GM12878 (cell line): ENCODE measurements around the gene PLPP6. TPM values are rescaled to one million over a fixed set of nuclear protein-coding genes. Genes with fewer than 3 reads are reported as not detected.

ENCODE experiments used
- ASH2L ChIP-seq: fragments of 300-600, 200-600 bp; sonication (generic); IDR thresholded peaks from 2 replicates; pipeline ENCODE4 v1.6.1; 2017; ENCODE audit warnings: low read depth, mild to moderate bottlenecking, borderline replicate concordance
- CBX3 ChIP-seq: fragments of 200-600 bp; sonication (generic); IDR thresholded peaks from 2 replicates; pipeline ENCODE4 v1.6.1; 2016; ENCODE audit warnings: low read depth, borderline replicate concordance
- CBX5 ChIP-seq: sonication (generic); IDR thresholded peaks from 2 replicates; pipeline ENCODE4 v1.6.1; 2016; ENCODE audit warnings: low read depth, moderate library complexity, mild to moderate bottlenecking, inconsistent platforms
- CEBPZ ChIP-seq: fragments of 150-350 bp; IDR thresholded peaks from 2 replicates; pipeline ENCODE4 v1.6.1; 2016; ENCODE audit warnings: low read depth, low read length
- CTCF ChIP-seq, 3 experiments: IDR thresholded peaks in 2 of 3; conservative IDR thresholded peaks in 1 of 3; 2 replicates each; pipeline ENCODE4 v1.5.1; 2011; ENCODE audit warnings: low read depth in 3 of 3, low read length in 3 of 3, mild to moderate bottlenecking in 3 of 3, control low read depth in 2 of 3, moderate library complexity in 2 of 3, inconsistent platforms in 1 of 3, mixed read lengths in 1 of 3; ENCODE audit not compliant: control insufficient read depth in 2 of 3, insufficient read depth in 1 of 3; ENCODE audit errors: extremely low read depth in 1 of 3
- EED ChIP-seq: sonication (generic); IDR thresholded peaks from 2 replicates; pipeline ENCODE4 v1.6.1; 2016; ENCODE audit warnings: antibody characterized with exemption, low read depth
- ESRRA ChIP-seq: IDR thresholded peaks from 2 replicates; pipeline ENCODE4 v1.6.1; 2012; ENCODE audit warnings: mild to moderate bottlenecking, low read length, improper control_type of control experiment
- HCFC1 ChIP-seq: fragments of 150-350 bp; IDR thresholded peaks from 2 replicates; pipeline ENCODE4 v1.6.1; 2014; ENCODE audit warnings: low read length
- HSF1 ChIP-seq: fragments of 150-350 bp; IDR thresholded peaks from 2 replicates; pipeline ENCODE4 v1.6.1; 2014; ENCODE audit warnings: mild to moderate bottlenecking, low read depth, low read length
- IKZF1 ChIP-seq: fragments of 450-650 bp; conservative IDR thresholded peaks from 2 replicates; pipeline ENCODE4 v1.6.1; 2017; ENCODE audit warnings: antibody characterized with exemption, mild to moderate bottlenecking
- NKRF ChIP-seq: fragments of 450-650 bp; conservative IDR thresholded peaks from 2 replicates; pipeline ENCODE4 v1.6.1; 2017; ENCODE audit warnings: mild to moderate bottlenecking, moderate library complexity
- NR2C1 ChIP-seq: fragments of 450-650 bp; IDR thresholded peaks from 2 replicates; pipeline ENCODE4 v1.6.1; 2017; ENCODE audit warnings: antibody characterized with exemption, mild to moderate bottlenecking, moderate library complexity
- RB1 ChIP-seq: fragments of 450-650 bp; formaldehyde crosslinking; IDR thresholded peaks from 2 replicates; pipeline ENCODE4 v1.6.1; 2017; ENCODE audit warnings: mild to moderate bottlenecking, borderline replicate concordance
- REST ChIP-seq: IDR thresholded peaks from 2 replicates; pipeline ENCODE4 v1.6.1; 2012; ENCODE audit warnings: mild to moderate bottlenecking, low read depth, low read length
- SUZ12 ChIP-seq: fragments of 200-600 bp; sonication (generic); IDR thresholded peaks from one replicate; pipeline ENCODE4 v1.6.1; 2018; ENCODE audit warnings: antibody characterized with exemption, mild to moderate bottlenecking; ENCODE audit not compliant: unreplicated experiment
- ZNF207 ChIP-seq: fragments of 450-650 bp; IDR thresholded peaks from 2 replicates; pipeline ENCODE4 v1.6.1; 2014; ENCODE audit warnings: antibody characterized with exemption, mild to moderate bottlenecking, borderline replicate concordance
- polyA plus RNA-seq, 11 experiments: library from polyadenylated mRNA; depleted of rRNA in 4 of 11; unstranded in 6 of 11; stranded (reverse) in 5 of 11; fragments of >200 nt; fragmentation: Nextera tagmentation in 4 of 11; fragmentation: Illumina TruSeq in 1 of 11; extraction: Ambion mirVana in 4 of 11; extraction: Trizol in 1 of 11; gene quantifications; 1 replicate in 1 of 11; 2 replicates in 10 of 11; pipeline versions ENCODE4 v1.2.1 to v1.2.3, GENCODE V29; 2011 to 2016; ENCODE audit warnings: inconsistent platforms in 2 of 11, missing spikeins in 2 of 11, low read depth in 1 of 11
- total RNA-seq, 4 experiments: library from RNA; depleted of rRNA in 3 of 4; stranded (reverse); fragments of >200 nt in 3 of 4; fragmentation: Illumina TruSeq in 1 of 4; extraction: Trizol in 1 of 4; gene quantifications; 2 replicates each; pipeline versions ENCODE4 v1.2.1 to v1.2.3, GENCODE V29; 2013 to 2021

Gene PLPP6
- total and polyA plus RNA-seq, 10 of the 15 experiments (the other 5 are each of a cell fraction or from before 2014, with no cell fraction given) = 1.6 to 11.3 (median 6.9) TPM

GRCh38 chr9:4662108-4662988 lies at the start of gene PLPP6 (continued):
- TF ChIP-seq CEBPZ (no peak), CBX3 (no peak), NKRF (peak; percentile 80), HCFC1 (peak; percentile 27; the same call in 1 of the 2 replicates), EED (peak; percentile 86), SUZ12 (no peak), NR2C1 (no peak), HSF1 (no peak), IKZF1 (peak; percentile 92), ZNF207 (no peak), REST (no peak), CTCF (IDR thresholded peaks at IDR 0.05 in 2 of 3, conservative IDR thresholded peaks at IDR 0.05 in 1 of 3; ENCODE audit: control insufficient read depth in 2 of 3, extremely low read depth in 1 of 3, insufficient read depth in 1 of 3, low read depth in 3 of 3, low read length in 3 of 3) (peak; percentile 52 to 85 (median 61)), ESRRA (no peak), CBX5 (peak; percentile 78; the same call in 1 of the 2 replicates), RB1 (0 out of 2 replicates have a peak, but pooled peaks have one; percentile 28), ASH2L (no peak)
